Gastrocnemius medialis (tissue), 4 donors: Measurements from ENCODE around the gene PSMD14.

Experiments used
- POLR2A ChIP-seq, 2 donors: fragments of 450-650 bp; IDR thresholded peaks; one replicate each; pipeline ENCODE4 v1.6.1; 2017; ENCODE audit warnings: antibody characterized with exemption in 2 of 2, mild to moderate bottlenecking in 2 of 2, moderate library complexity in 2 of 2
- TF ChIP-seq, protein P1 (sequence below), 5 experiments: fragments of 450-650 bp in 3 of 5; fragments of 200-600 bp in 2 of 5; sonication (generic) in 2 of 5; IDR thresholded peaks in 4 of 5; conservative IDR thresholded peaks in 1 of 5; 1 replicate in 4 of 5; 2 replicates in 1 of 5; pipeline ENCODE4 v1.5.1; 2016 to 2019; ENCODE audit warnings: antibody characterized with exemption in 5 of 5, mild to moderate bottlenecking in 3 of 5, moderate library complexity in 3 of 5

DNA sequence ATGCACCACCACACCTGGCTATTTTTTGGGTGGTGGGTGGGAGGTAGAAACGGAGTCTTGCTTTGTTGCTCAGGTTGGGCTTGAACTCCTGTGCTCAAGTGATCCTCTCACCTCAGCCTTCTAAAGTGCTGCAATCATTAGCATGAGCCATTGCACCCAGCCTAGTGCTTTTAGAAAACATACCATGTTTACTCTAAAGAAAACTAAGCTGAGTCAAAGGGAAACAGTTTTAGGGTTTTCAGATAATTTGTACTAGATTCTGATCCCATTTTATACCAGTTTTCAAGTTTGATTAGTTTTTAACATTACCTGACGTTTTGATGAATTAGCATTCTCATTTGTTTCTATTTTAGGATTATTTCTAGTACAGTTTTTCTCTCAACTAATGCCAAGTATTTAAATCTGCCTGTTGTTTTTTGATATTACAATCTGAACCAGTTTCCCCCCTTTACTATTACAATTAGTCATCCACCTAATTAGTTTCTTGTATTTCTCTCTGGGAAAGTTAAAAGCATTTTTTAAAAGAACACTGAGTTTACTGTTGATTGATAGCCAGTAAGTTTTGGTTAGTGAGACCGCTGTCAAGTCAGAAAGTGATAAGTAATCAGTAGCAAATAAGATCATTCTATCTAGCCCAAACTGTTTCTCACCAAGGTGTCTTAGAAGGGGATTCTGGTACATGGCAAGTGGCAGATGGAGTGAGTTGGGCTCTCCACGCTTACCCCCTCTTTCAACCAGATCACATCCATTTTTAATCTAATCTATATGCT, 83.7 kb downstream of the PSMD14 start:
- TF ChIP-seq, protein P1, sequence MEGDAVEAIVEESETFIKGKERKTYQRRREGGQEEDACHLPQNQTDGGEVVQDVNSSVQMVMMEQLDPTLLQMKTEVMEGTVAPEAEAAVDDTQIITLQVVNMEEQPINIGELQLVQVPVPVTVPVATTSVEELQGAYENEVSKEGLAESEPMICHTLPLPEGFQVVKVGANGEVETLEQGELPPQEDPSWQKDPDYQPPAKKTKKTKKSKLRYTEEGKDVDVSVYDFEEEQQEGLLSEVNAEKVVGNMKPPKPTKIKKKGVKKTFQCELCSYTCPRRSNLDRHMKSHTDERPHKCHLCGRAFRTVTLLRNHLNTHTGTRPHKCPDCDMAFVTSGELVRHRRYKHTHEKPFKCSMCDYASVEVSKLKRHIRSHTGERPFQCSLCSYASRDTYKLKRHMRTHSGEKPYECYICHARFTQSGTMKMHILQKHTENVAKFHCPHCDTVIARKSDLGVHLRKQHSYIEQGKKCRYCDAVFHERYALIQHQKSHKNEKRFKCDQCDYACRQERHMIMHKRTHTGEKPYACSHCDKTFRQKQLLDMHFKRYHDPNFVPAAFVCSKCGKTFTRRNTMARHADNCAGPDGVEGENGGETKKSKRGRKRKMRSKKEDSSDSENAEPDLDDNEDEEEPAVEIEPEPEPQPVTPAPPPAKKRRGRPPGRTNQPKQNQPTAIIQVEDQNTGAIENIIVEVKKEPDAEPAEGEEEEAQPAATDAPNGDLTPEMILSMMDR (IDR thresholded peaks at IDR 0.05 in 4 of 5, conservative IDR thresholded peaks at IDR 0.05 in 1 of 5): no peak
- no peak for TF ChIP-seq POLR2A (IDR thresholded peaks at IDR 0.05)
